ENCODE data around the gene YES1.

DNA sequence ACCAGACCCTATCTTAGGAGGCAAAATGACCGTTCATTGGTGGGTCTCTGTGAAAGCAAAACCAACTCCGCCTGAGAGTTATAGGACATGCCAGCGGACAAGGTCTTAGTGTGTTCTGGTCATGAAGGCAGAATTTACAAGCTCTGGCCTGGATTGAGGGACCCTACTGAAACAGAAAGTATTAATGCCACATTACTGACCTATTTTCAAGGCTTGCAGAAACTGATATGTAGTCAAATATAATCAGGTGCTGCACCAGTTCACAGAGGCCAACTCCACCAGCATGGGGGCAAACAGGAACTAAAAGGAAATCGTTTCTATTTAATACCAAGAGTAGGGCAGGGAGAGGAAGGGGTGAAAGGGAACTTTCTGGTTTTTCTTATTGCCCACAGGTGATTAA, 134.9 kb downstream of the YES1 start:
- TF ChIP-seq EGR1 (IDR thresholded peaks at IDR 0.05; ENCODE audit: low read depth in 2 of 2) (no peak), JUND (IDR thresholded peaks at IDR 0.05) (no peak), RAD21 (IDR thresholded peaks at IDR 0.05) (no peak), TAF1 (conservative IDR thresholded peaks at IDR 0.05) (no peak), NR2F2 (IDR thresholded peaks at IDR 0.05) (no peak), SP1 (IDR thresholded peaks at IDR 0.05) (no peak), GABPA (IDR thresholded peaks at IDR 0.05 in 1 of 2, conservative IDR thresholded peaks at IDR 0.05 in 1 of 2) (no peak)
- TF ChIP-seq, protein P1, sequence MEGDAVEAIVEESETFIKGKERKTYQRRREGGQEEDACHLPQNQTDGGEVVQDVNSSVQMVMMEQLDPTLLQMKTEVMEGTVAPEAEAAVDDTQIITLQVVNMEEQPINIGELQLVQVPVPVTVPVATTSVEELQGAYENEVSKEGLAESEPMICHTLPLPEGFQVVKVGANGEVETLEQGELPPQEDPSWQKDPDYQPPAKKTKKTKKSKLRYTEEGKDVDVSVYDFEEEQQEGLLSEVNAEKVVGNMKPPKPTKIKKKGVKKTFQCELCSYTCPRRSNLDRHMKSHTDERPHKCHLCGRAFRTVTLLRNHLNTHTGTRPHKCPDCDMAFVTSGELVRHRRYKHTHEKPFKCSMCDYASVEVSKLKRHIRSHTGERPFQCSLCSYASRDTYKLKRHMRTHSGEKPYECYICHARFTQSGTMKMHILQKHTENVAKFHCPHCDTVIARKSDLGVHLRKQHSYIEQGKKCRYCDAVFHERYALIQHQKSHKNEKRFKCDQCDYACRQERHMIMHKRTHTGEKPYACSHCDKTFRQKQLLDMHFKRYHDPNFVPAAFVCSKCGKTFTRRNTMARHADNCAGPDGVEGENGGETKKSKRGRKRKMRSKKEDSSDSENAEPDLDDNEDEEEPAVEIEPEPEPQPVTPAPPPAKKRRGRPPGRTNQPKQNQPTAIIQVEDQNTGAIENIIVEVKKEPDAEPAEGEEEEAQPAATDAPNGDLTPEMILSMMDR (IDR thresholded peaks at IDR 0.05; ENCODE audit: low read depth, low read length, missing input control): no peak
- TF ChIP-seq, protein P2, sequence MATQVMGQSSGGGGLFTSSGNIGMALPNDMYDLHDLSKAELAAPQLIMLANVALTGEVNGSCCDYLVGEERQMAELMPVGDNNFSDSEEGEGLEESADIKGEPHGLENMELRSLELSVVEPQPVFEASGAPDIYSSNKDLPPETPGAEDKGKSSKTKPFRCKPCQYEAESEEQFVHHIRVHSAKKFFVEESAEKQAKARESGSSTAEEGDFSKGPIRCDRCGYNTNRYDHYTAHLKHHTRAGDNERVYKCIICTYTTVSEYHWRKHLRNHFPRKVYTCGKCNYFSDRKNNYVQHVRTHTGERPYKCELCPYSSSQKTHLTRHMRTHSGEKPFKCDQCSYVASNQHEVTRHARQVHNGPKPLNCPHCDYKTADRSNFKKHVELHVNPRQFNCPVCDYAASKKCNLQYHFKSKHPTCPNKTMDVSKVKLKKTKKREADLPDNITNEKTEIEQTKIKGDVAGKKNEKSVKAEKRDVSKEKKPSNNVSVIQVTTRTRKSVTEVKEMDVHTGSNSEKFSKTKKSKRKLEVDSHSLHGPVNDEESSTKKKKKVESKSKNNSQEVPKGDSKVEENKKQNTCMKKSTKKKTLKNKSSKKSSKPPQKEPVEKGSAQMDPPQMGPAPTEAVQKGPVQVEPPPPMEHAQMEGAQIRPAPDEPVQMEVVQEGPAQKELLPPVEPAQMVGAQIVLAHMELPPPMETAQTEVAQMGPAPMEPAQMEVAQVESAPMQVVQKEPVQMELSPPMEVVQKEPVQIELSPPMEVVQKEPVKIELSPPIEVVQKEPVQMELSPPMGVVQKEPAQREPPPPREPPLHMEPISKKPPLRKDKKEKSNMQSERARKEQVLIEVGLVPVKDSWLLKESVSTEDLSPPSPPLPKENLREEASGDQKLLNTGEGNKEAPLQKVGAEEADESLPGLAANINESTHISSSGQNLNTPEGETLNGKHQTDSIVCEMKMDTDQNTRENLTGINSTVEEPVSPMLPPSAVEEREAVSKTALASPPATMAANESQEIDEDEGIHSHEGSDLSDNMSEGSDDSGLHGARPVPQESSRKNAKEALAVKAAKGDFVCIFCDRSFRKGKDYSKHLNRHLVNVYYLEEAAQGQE (IDR thresholded peaks at IDR 0.05): no peak

All from liver (tissue), 3 donors.